Inferior parietal cortex (tissue), 1 donor: ENCODE results near the gene SLC27A3.
"Not testable (repeated sequence)": the region's sequence is repeated elsewhere in the genome, so short reads cannot be mapped to it uniquely, and the experiment has no call there.

Source experiments
- DNase-seq: peaks from one replicate; pipeline ENCODE4 v3.0.0-alpha.2; 2016; ENCODE audit errors: extremely low spot score

The SLC27A3 gene

GRCh38 chr1:153760440-153760839, 14.8 kb upstream of the SLC27A3 start:
- no peak for DNase-seq

- DNase-seq, result no peak
Observed at GRCh38 chr1:153763365-153764225, 11.6 kb upstream of the SLC27A3 start.

GRCh38 chr1:153764310-153764709, 10.9 kb upstream of the SLC27A3 start:
- DNase-seq, result no peak

- not testable (repeated sequence) for DNase-seq
Observed at GRCh38 chr1:153766663-153767062, 8.5 kb upstream of the SLC27A3 start.

GRCh38 chr1:153767519-153767918, 7.7 kb upstream of the SLC27A3 start:
- DNase-seq, result no peak

GRCh38 chr1:153768316-153769181, 6.7 kb upstream of the SLC27A3 start:
- no peak for DNase-seq

GRCh38 chr1:153769221-153769620, 6.0 kb upstream of the SLC27A3 start:
- DNase-seq, result no peak

GRCh38 chr1:153770797-153771196, 4.4 kb upstream of the SLC27A3 start:
- DNase-seq, result no peak

GRCh38 chr1:153771261-153771660, 3.9 kb upstream of the SLC27A3 start:
- DNase-seq, result no peak

- no peak for DNase-seq
Observed at GRCh38 chr1:153771841-153772593, 3.2 kb upstream of the SLC27A3 start.

GRCh38 chr1:153773096-153773921, 1.9 kb upstream of the SLC27A3 start:
- no peak for DNase-seq

GRCh38 chr1:153774026-153774595, 1.1 kb upstream of the SLC27A3 start:
- no peak for DNase-seq

GRCh38 chr1:153775458-153776327, 486 bp downstream of the SLC27A3 start:
- no peak for DNase-seq

- no peak for DNase-seq
Observed at GRCh38 chr1:153776352-153776751, 1.1 kb downstream of the SLC27A3 start.

GRCh38 chr1:153776845-153777370, 1.7 kb downstream of the SLC27A3 start:
- DNase-seq, result no peak

- DNase-seq, result no peak
Observed at GRCh38 chr1:153777648-153778047, 2.4 kb downstream of the SLC27A3 start.

- no peak for DNase-seq
Observed at GRCh38 chr1:153778051-153778823, 3.0 kb downstream of the SLC27A3 start.

- no peak for DNase-seq
Observed at GRCh38 chr1:153778824-153779519, 3.8 kb downstream of the SLC27A3 start.
